ENCODE results near the gene PTPA.

DNA sequence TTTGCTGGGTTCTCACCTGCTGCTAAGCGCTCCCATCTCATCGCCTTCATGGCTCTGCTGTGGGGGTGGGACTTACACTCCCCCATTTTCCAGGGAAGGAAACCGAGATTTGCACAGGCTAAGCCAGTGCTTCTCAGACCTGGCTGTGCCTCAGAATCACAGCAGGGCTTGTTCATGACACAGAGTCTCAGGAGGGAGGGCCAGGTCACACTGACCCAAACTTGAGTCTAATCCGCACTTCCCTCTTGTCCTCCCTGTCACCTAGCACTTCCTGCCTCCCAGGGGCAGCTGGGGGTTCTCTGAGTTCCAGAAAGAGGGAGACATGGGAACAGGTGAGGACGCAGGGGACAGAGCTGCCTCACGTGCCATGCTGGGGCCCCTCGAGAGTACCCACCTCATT lies 82.4 kb downstream of the PTPA start:
- no peak for TF ChIP-seq POLR2A (IDR thresholded peaks at IDR 0.05)
- TF ChIP-seq, protein P1, sequence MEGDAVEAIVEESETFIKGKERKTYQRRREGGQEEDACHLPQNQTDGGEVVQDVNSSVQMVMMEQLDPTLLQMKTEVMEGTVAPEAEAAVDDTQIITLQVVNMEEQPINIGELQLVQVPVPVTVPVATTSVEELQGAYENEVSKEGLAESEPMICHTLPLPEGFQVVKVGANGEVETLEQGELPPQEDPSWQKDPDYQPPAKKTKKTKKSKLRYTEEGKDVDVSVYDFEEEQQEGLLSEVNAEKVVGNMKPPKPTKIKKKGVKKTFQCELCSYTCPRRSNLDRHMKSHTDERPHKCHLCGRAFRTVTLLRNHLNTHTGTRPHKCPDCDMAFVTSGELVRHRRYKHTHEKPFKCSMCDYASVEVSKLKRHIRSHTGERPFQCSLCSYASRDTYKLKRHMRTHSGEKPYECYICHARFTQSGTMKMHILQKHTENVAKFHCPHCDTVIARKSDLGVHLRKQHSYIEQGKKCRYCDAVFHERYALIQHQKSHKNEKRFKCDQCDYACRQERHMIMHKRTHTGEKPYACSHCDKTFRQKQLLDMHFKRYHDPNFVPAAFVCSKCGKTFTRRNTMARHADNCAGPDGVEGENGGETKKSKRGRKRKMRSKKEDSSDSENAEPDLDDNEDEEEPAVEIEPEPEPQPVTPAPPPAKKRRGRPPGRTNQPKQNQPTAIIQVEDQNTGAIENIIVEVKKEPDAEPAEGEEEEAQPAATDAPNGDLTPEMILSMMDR (IDR thresholded peaks at IDR 0.05): no peak

Measured in Peyer's patch (tissue), 4 donors.